Measurements from ENCODE around the gene GAB2.

DNA sequence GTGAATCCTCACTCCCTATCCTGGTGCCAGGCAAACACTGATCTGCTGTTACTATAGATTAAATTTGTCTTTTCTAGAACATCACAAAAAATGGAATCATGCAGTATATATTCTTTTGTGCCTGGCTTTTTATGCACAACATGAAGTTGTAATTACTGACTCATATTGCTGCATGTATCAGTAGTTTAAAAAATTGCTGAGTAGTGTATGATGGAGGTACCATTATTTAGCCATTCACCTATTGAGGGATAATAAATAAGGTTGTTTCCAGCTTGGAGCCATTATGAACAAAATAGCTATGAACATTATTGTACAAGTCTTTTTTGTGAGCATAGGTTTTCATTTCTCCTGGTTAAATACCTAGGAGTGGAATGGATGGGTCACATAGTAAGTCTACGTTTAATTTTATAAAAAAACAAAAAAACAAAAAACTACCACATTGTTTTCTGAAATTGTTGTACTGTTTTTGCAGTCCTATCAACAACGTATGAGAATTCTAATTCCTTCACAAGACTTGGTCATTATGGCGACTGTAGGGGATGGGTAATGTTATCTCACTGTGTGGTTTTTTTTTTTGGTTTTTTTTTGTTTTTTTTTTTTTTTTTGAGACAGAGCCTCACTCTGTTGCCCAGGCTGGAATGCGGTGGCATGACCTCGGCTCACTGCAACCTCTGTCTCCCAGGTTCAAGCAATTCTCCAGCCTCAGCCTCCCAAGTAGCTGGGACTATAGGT, 117.3 kb downstream of the GAB2 start:
- TF ChIP-seq, protein P1, sequence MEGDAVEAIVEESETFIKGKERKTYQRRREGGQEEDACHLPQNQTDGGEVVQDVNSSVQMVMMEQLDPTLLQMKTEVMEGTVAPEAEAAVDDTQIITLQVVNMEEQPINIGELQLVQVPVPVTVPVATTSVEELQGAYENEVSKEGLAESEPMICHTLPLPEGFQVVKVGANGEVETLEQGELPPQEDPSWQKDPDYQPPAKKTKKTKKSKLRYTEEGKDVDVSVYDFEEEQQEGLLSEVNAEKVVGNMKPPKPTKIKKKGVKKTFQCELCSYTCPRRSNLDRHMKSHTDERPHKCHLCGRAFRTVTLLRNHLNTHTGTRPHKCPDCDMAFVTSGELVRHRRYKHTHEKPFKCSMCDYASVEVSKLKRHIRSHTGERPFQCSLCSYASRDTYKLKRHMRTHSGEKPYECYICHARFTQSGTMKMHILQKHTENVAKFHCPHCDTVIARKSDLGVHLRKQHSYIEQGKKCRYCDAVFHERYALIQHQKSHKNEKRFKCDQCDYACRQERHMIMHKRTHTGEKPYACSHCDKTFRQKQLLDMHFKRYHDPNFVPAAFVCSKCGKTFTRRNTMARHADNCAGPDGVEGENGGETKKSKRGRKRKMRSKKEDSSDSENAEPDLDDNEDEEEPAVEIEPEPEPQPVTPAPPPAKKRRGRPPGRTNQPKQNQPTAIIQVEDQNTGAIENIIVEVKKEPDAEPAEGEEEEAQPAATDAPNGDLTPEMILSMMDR (IDR thresholded peaks at IDR 0.05) = no peak
- no peak for TF ChIP-seq POLR2A (IDR thresholded peaks at IDR 0.05)

Measured in lower leg skin (tissue), 3 donors.